Motor neuron (in vitro differentiated cells): ENCODE results near the gene DGCR6. TPM values are rescaled to one million over a fixed set of nuclear protein-coding genes. Genes with fewer than 3 reads are reported as not detected.
"Not testable (repeated sequence)": the region's sequence is repeated elsewhere in the genome, so short reads cannot be mapped to it uniquely, and the experiment has no call there.

Experiments used
- ATAC-seq, 8 experiments: fragments of 200-7000 bp; cut with Tn5 transposase; replicated peaks in 6 of 8; 2 replicates each; pipeline ENCODE4 v1.8.0; 2021; ENCODE audit warnings: mild to moderate bottlenecking in 8 of 8, moderate library complexity in 8 of 8
- H3K27ac ChIP-seq, 2 donors: fragments of 250-450 bp; sonication (Bioruptor Pico); 2 replicates each; pipeline ENCODE4 v1.9.0; 2021; ENCODE audit warnings: antibody characterized with exemption in 2 of 2, mild to moderate bottlenecking in 2 of 2, moderate library complexity in 1 of 2
- H3K4me1 ChIP-seq, 2 donors: fragments of 250-450 bp; sonication (Bioruptor Pico); replicated peaks in 1 of 2; 2 replicates each; pipeline ENCODE4 v1.6.1; 2021; ENCODE audit warnings: antibody characterized with exemption in 2 of 2, mild to moderate bottlenecking in 2 of 2, moderate library complexity in 1 of 2
- H3K4me3 ChIP-seq, 5 donors: fragments of 250-450 bp; sonication (Bioruptor Pico); 2 replicates each; pipeline ENCODE4 v1.9.0; 2021; ENCODE audit warnings: antibody characterized with exemption in 5 of 5, mild to moderate bottlenecking in 5 of 5, moderate library complexity in 4 of 5
- WGBS, 10 experiments: fragments of 450-650 bp; shearing (Covaris generic); methylation state at CpG; one replicate each; pipeline ENCODE4 v1.0.0; 2022; 5-methylcytosine and 5-hydroxymethylcytosine counted together
- in situ Hi-C, 9 experiments: fragments of 400-800 bp; cut with MboI; loops; one replicate each; pipeline ENCODE4 v1.15.0; 2021; ENCODE audit warnings: low sequenced_read_pairs in 9 of 9, low pct_unique_long_range_greater_than_20kb in 2 of 9; ENCODE audit not compliant: unreplicated experiment in 9 of 9
- total RNA-seq, 8 experiments: library from RNA; unstranded; fragments of 300-600 nt; gene quantifications; 2 replicates each; pipeline versions ENCODE4 v1.2.3 to v1.2.4, GENCODE V29; 2022

Gene DGCR6
- total RNA-seq, result 1 to 10 TPM; 2.0 to 9.1 (median 4.7) TPM

DNA sequence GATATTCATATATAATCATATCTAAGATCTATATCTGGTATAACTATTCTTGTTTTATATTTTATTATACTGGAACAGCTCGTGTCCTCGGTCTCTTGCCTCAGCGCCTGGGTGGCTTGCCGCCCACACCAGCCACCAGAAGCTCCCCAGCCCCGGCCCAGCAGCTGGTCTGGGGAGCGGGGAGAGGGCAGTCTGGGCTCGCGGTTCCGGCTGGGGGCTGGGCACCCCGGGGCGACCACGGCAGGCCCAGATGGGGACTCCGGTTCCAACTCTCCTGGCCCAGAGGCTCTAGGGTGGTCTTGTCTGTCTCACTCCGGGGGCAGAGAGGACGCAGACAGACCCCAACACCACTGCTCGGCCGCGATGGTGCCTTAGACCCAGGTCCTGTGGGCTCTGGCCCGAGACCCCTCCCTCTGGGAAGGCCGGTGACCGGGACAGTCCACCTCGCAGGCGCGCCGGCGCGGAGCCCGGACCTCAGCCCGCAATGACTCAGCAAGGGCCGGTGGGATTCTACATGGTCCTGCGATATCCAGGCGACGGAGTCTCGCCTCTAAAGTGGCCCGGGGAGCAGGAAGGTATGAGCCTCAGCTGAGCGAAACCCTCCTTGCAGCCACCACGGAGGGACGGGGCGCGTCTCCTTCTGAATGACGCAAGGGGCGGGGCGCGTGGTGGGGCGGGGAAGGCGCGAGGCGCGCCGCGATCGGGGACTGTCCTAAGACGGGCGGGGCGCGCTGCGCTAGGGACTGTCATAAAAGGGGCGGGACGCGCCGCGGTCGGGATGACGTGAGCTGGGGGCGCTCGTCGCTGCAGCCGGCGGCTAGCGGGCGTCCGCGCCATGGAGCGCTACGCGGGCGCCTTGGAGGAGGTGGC lies at the start of gene DGCR6:
DGCR6 (plus strand) TSS at position 781 of the 870 bp plus-strand sequence; CDS start at position 836, 55 bp downstream.
- no peak within 1 kb of the TSS for H3K4me3 ChIP-seq

DNA sequence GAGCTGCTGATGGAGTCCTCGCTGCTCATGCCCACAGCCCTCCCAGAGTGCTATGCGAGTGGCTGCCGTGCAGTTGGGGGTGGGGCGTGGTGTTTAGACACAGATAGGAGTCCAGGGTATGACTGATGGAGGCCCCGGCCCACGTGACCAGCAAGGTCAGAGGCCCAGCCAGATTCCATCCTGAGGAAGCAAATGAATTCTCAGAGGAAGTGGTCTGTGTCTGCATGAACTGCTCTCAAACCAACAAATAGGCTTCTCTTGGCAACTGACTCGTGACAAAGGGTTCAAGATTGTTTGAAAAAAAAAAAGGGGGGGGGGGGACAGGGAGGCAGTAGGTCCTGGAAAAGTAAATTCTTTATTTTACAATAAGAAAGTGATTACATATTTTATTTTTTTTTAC lies 46.8 kb upstream of the DGCR6 start:
- peak in 1 of 8 experiments; percentile 40 for ATAC-seq
- H3K4me3 ChIP-seq, H3K27ac ChIP-seq, H3K4me1 ChIP-seq, in situ Hi-C loops: not testable (repeated sequence)
- WGBS, 10 experiments, result no CpG with 5 or more reads among the region's 7 CpGs

More for the DNA sequence above, at the start of gene DGCR6:
- no peak within 1 kb of the TSS for H3K27ac ChIP-seq
- peak; percentile 85 to 92 (median 89) for ATAC-seq
- in situ Hi-C loops, result no loop called here
- H3K4me1 ChIP-seq, result no peaks in the 10 kb centered on the region
- no CpG with 5 or more reads among the region's 77 CpGs for WGBS, 10 experiments

DNA sequence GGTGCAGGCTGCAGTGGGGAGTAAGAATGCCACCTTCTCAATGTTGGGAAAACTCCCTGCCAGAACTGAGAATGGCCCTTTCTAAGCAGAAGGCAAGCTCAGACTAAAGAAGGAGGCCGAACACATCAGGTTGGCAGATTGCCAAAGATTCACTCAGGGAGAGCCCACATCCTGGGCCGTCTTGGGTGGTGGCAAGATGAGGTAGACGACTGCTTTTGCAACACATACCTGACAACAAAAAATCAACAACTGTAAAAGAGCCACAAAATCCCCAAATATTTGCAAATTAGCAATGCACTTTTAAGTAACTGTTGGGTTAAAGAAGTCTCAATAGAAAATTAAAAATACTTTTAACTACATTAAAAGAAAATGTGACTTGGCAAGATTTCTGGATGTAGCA lies 24.9 kb upstream of the DGCR6 start:
- H3K4me3 ChIP-seq, H3K27ac ChIP-seq, ATAC-seq, in situ Hi-C loops, H3K4me1 ChIP-seq: not testable (repeated sequence)
- 80% methylated on average over 1 of the region's 3 CpGs; no CpG with 5 or more reads in 9 of the 10 experiments for WGBS, 10 experiments

DNA sequence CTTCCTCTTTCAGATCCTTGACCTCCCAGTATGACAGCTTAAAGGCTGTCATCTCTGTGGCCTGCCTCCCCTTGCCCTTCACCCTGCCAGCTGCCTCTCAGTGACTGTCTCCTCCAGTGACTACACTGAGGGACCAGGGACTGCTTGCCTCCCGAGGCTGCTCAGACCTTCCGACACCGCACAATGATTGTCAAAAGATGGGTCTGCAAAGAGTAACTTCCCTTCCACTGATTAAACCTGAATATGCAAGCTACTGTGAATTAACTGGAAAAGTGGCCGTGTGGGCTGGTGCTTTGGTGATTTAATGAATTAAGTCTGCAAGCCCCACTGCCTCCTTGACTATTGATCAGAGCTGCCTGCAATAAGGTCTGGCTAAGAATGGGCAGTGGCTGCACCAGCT lies 21.7 kb upstream of the DGCR6 start:
- H3K4me1 ChIP-seq, ATAC-seq, in situ Hi-C loops, H3K27ac ChIP-seq, H3K4me3 ChIP-seq: not testable (repeated sequence)
- 40% methylated on average over 4 of the region's 4 CpGs; no CpG with 5 or more reads in 9 of the 10 experiments for WGBS, 10 experiments

DNA sequence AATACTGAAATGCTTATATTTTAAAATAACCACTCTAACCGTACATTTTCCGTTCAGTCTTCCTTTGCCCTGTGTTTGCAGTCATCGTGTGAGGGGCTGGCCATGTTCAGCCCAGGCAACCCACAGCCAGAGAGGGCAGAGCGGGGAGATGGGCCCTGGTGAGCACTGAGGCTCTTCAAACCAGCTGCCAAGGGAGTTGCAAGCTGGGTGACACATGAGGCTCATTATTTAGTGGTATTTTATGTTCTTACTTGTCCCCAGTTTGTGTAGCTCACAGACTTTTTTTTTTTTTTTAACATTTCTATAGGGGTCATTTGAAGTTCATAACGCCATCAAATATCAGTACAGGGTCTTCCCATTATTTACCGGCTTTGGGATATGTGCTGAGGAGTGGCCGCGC lies 18.0 kb upstream of the DGCR6 start:
- WGBS, 10 experiments, result no CpG with 5 or more reads among the region's 8 CpGs
- in situ Hi-C loops, result no loop called here
- peak in 3 of 8 experiments; percentile 50 to 57 (median 52) for ATAC-seq

DNA sequence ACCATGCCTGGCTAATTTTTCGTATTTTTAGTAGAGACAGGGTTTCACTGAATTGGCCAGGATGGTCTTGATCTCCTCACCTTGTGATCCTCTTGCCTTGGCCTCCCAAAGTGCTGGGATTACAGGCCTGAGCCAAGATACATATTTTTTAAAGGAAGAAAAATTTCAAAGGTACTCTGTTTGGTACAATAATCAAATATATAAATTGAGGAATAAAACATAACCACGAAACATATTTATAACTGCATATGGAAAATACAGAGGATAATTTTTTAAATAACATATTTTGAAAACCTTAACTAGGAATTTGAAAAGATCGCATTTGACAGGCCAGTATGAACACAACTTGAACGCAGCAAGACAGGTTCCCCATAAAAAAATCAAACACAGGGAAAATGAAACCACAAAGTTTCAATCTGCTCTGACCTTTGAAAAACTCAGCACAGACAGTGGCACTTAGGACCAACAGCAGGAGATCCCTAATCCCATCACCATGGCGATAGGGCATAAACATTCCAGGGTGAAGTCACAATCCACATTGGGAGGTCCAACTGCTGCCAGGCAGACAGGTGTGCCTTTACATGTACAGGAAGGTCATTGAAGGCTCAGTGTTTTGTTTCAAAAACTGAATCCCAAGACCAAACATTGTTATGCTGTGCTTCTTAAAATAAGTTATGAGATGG lies 15.5 kb upstream of the DGCR6 start:
- WGBS, 10 experiments, result no CpG with 5 or more reads among the region's 5 CpGs
- ATAC-seq, H3K4me3 ChIP-seq, H3K4me1 ChIP-seq, in situ Hi-C loops, H3K27ac ChIP-seq: not testable (repeated sequence)

More for the DNA sequence above, 18.0 kb upstream of the DGCR6 start:
- Histone ChIP-seq H3K27ac (no peak overlapping the region), H3K4me3 (no peak overlapping the region), H3K4me1 (no peaks in the 10 kb centered on the region)

DNA sequence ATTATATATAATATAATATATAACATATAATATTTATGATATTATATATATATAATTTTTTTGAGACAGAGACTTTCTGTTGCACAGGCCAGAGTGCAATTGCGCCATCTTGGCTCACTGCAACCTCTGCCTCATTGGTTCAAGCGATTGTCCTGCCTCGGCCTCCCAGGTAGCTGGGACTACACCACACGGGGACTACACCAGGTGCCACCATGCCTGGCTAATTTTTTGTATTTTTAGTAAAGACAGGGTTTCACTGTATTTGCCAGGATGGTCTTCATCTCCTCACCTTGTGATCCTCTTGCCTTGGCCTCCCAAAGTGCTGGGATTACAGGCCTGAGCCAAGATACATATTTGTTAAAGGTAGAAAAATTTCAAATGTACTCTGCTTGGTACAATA lies 12.3 kb upstream of the DGCR6 start:
- ATAC-seq, in situ Hi-C loops, H3K4me3 ChIP-seq, H3K27ac ChIP-seq, H3K4me1 ChIP-seq: not testable (repeated sequence)
- WGBS, 10 experiments, result no CpG with 5 or more reads among the region's 4 CpGs

DNA sequence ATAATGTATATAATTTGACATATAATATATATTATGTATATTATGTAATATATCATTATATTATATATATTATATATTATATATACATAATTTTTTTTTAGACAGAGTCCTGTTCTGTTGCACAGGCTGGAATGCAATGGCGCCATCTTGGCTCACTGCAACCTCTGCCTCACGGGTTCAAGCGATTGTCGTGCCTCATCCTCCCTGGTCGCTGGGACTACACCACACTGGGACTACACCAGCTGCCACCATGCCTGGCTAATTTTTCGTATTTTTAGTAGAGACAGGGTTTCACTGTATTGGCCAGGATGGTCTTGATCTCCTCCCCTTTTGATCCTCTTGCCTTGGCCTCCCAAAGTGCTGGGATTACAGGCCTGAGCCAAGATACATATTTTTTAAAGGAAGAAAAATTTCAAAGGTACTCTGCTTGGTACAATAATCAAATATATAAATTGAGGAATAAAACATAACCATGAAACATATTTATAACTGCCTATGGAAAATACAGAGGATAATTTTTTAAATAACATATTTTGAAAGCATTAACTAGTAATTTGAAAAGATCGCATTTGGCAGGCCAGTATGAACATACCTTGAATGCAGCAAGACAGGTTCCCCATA lies 10.0 kb upstream of the DGCR6 start:
- in situ Hi-C loops, H3K27ac ChIP-seq, ATAC-seq, H3K4me1 ChIP-seq, H3K4me3 ChIP-seq: not testable (repeated sequence)
- WGBS, 10 experiments, result no CpG with 5 or more reads among the region's 7 CpGs

DNA sequence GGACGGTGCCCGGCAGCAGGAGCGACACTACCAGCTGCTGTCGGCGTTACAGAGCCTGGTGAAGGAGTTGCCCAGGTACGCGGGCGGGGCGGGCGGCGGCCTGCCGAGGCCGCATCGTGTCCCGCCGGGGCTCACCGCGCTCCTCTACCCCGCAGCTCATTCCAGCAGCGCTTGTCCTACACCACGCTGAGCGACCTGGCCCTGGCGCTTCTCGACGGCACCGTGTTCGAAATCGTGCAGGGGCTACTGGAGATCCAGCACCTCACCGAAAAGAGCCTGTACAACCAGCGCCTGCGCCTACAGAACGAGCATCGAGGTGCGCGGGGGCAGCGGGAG lies 258 bp downstream of the DGCR6 start:
- ATAC-seq, result peak; percentile 17 to 47 (median 44)
- H3K27ac ChIP-seq, H3K4me3 ChIP-seq, H3K4me1 ChIP-seq, in situ Hi-C loops: not testable (repeated sequence)
- no CpG with 5 or more reads among the region's 36 CpGs for WGBS, 10 experiments

DNA sequence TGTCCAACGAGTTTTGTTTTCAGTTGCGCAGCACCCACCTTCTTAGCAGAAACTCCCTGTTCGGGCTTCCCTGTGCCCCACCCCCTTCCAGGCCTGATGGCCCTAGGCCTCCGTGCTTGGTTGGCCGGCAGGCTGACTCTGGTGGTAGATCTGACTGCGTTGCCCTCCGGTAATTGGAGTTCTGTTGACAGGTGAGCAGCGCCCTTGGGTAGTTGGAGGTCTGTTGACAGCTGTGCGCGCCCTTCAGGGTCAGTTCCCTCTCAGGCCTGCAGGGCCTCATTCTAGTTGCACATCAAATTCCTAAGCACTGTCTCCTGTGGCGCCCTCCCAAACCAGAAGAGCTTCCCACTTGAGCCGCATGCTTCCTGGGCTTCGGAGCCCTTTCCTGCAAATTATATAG lies 776 bp downstream of the DGCR6 start:
- no peaks in the 10 kb centered on the region for H3K4me1 ChIP-seq
- no CpG with 5 or more reads among the region's 13 CpGs for WGBS, 10 experiments
- H3K27ac ChIP-seq, result no peak overlapping the region
- ATAC-seq, result peak in 3 of 8 experiments; percentile 5 to 8 (median 5)
- H3K4me3 ChIP-seq, result no peak overlapping the region
- in situ Hi-C loops, result no loop called here

DNA sequence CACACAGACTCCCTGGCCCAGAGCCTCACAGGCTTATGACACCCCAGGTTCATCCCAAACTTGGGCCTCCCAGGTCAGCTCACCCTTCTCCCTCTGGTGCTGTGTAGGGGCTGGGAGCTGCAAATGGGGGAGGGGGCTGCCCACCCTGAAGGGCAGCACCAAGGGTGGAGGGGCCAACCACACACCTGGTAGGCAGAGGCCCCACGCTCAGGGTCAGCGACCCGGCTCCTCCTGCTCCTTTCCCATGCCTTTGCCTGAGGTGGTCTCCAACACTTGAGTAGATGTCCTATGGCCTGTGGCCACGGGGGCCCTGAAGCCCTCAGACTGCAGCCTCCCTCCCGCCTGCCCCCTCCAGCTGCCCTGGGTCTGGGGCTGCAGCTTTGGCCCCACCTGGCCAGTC lies 3.4 kb downstream of the DGCR6 start:
- H3K27ac ChIP-seq, result no peak overlapping the region
- in situ Hi-C loops, result no loop called here
- no peak for ATAC-seq
- H3K4me1 ChIP-seq, result no peaks in the 10 kb centered on the region
- no CpG with 5 or more reads among the region's 5 CpGs for WGBS, 10 experiments
- H3K4me3 ChIP-seq, result no peak overlapping the region

DNA sequence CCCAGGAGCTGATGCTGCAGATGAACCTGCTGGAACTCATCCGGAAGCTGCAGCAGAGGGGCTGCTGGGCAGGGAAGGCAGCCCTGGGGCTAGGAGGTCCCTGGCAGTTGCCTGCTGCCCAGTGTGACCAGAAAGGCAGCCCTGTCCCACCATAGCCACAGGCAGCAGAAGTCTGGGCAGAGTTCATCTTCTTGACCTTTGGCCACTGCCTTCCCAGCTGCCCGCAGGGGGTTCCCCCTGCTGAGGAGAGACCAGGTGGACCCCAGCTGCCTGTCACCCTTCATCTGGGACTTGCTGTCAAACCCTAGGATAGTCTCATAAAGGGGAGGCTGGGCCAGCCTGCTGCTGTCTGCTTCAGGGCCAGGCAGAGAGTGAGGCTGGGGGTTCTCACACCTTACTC lies 5.4 kb downstream of the DGCR6 start:
- in situ Hi-C loops, H3K27ac ChIP-seq, ATAC-seq, H3K4me3 ChIP-seq, H3K4me1 ChIP-seq: not testable (repeated sequence)
- no CpG with 5 or more reads among the region's 2 CpGs for WGBS, 10 experiments

DNA sequence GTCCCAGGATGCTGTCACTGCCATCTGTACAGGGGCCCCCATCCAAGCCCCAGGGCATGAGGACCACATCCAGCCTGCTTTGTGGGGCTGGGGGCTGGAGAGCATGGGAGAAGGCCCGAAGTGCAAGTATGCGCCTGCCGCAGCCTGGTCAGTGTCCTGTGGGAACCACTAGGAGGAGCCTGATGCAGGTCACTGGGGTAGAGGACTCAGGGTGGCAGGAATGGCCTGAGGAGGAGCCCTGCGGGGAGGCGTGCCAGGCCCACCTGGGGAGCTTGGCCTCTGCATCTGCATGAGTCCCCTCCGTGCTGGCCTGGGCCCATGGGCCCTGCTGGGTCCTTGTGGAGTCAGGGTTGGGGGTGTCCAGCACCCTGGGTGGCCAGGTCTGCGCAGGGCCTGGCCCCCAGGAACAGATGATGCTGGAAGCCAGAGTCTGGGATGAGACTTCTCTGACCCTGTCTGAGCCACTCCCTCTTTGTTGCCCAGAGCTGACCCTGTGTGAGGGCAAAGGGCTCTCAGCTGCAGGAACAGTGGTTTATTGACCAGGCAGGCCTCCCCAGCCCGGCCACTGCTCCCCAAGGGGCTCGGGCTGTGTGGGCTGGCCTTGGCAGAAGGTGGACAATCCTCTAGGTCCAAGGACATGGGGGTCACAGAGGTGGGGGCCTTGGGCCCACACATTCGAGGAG lies 6.3 kb downstream of the DGCR6 start:
- H3K27ac ChIP-seq, H3K4me1 ChIP-seq, H3K4me3 ChIP-seq, in situ Hi-C loops: not testable (repeated sequence)
- WGBS, 10 experiments, result no CpG with 5 or more reads among the region's 10 CpGs
- ATAC-seq, result peak in 7 of 8 experiments; percentile 31 to 62 (median 48)
